SH-SY5Y (cell line): ENCODE results near the gene VTCN1.
A peak's percentile ranks its signal among the peaks of the same experiment; 100 is the strongest.

Experiments used
- GATA2 ChIP-seq: IDR thresholded peaks from 2 replicates; pipeline ENCODE4 v1.6.1; 2011; ENCODE audit warnings: mild to moderate bottlenecking, low read depth, low read length
- GATA3 ChIP-seq: IDR thresholded peaks from 2 replicates; pipeline ENCODE4 v1.6.1; 2011; ENCODE audit warnings: low read depth, mild to moderate bottlenecking, low read length, moderate library complexity

The VTCN1 gene

GRCh38 chr1:117162816-117163215, 47.9 kb downstream of the VTCN1 start:
- TF ChIP-seq GATA2: no peak
- TF ChIP-seq GATA3: no peak

- TF ChIP-seq GATA2 (no peak), GATA3 (no peak)
Observed at GRCh38 chr1:117161887-117162286, 48.8 kb downstream of the VTCN1 start.

- TF ChIP-seq GATA3 (no peak), GATA2 (no peak)
Observed at GRCh38 chr1:117150316-117150715, 60.4 kb downstream of the VTCN1 start.

- no peak for TF ChIP-seq GATA3
- TF ChIP-seq GATA2: no peak
Observed at GRCh38 chr1:117147856-117148588, 62.7 kb downstream of the VTCN1 start.

DNA sequence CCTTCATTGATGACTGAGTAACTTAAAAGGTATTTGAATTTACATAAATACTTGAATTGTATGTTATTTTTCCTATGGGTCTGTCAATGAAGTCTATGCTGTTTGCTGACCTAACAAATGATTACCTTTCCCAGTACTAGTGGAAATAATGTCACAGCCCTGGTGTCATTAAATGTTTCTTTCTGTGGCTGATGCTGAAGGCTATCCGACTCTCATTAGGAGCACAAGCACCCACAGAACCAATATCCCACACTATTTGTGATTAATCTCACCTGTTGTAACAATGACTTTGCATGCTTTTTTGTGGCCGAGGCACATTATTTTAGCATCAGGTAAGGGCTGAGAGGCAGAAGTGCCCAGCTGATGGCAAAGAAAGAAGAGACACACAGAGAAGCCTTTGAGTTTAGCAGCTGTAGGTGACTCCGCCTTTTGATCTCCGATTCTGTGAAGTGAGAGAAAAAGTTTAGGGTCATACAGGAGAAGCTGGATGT, 63.3 kb downstream of the VTCN1 start:
- TF ChIP-seq GATA2 (no peak), GATA3 (no peak)

GRCh38 chr1:117146575-117147340, 64.0 kb downstream of the VTCN1 start:
- TF ChIP-seq GATA3 (no peak), GATA2 (no peak)

- TF ChIP-seq GATA2 (no peak), GATA3 (no peak)
Observed at GRCh38 chr1:117146072-117146471, 64.7 kb downstream of the VTCN1 start.

GRCh38 chr1:117143871-117144270, 66.9 kb downstream of the VTCN1 start:
- TF ChIP-seq GATA2 (peak; percentile 20; the same call in 1 of the 2 replicates), GATA3 (no peak)

DNA sequence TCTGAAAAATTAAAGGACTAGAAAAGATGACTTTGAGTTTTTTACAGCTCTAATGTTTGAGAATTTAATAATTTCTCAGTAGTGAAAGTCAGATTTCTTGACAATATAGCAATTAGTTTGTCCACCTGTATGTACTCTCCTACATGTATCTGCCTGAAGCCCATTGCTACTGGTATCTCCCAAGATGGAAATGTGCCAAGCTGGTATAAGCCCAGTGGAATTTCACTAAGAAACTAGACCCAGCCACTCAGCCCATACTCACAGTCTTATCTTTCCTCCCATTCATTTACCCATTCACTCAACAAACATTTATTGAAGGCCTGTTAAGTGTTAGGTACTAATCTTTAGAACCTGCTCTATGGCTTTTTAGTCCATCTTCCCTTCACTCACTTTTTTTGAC, 67.6 kb downstream of the VTCN1 start:
- no peak for TF ChIP-seq GATA3
- no peak for TF ChIP-seq GATA2

DNA sequence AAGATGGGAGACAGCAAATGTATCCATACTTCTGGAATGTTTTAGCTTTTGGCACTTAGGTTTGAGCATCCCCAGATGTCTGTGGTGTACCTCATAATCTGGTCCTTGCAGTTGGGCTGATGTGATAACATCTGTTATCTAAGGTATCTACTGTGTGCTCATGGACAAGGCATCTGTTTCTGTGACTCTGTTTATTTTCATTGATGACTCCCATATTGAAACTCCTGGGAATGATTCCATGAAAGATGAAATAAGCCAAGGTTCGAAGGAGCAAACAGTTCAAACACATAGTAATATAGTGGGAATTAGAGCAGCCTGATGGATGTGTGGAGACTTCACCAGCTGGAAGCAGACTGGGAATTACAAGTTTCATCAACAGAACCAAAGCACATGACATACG, 68.5 kb downstream of the VTCN1 start:
- TF ChIP-seq GATA3 (peak; percentile 97), GATA2 (peak; percentile 93)

GRCh38 chr1:117138561-117138960, 72.2 kb downstream of the VTCN1 start:
- no peak for TF ChIP-seq GATA2

DNA sequence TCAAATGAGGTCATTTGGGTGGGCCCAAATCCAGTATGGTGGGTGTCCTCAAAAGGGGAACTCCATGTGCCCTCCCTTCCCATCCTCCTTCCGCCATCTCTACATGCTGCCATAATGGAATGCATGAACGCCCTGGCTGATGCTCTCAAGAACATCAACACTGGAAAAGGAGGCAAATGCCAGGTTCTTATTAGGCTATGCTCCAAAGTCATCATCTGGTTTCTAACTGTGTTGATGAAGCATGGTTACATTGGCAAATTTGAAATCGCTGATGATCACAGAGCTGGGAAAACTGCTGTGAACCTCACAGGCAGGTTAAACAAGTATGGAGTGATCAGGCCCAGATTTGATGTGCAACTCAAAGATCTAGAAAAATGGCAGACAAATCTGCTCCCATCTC, 72.6 kb downstream of the VTCN1 start:
- TF ChIP-seq GATA2 (no peak), GATA3 (no peak)

- TF ChIP-seq GATA3 (no peak), GATA2 (no peak; the same call in 1 of the 2 replicates)
Observed at GRCh38 chr1:117137281-117137855, 73.4 kb downstream of the VTCN1 start.

- no peak for TF ChIP-seq GATA2
- TF ChIP-seq GATA3: no peak
Observed at GRCh38 chr1:117136749-117137148, 74.0 kb downstream of the VTCN1 start.
